ENCODE data around the gene EFNB2. TPM values are rescaled to one million over a fixed set of nuclear protein-coding genes. Genes with fewer than 3 reads are reported as not detected.

EFNB2 gene
- total RNA-seq, 1 donor from 2014 or later: 0.31 TPM

DNA sequence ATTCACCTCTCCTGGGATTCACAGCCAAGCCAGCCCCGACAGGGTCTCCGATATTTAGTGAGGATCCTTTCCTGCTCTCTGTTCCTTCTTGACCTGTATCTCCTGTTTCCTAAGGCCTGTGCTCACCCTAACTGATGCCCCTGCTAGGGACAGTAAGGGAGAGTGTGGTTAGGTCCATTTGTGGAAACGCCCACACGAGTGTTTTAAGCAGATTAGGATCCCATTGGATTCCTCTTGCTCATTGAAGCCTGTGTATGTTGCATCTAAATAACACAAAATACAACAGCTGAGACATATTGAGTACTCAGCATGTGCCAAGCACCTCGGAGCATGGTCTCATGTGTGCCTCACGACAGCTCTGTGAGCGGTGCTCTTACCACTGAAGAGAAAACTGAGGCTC lies 64.9 kb downstream of the EFNB2 start:
- DNase-seq: no peak
- H3K4me1 Mint-ChIP-seq: peaks cover 5% of the 10 kb centered on the region
- ChIA-PET POLR2A (no interaction called here), CTCF (no interaction called here)
- no peaks in the 10 kb centered on the region for H3K9me3 Mint-ChIP-seq
- no peaks in the 10 kb centered on the region for H3K27me3 Mint-ChIP-seq
- no peak for ATAC-seq (ENCODE audit: low read depth)
- no peak overlapping the region for H3K27ac Mint-ChIP-seq
- intact Hi-C loops (cut with micrococcal nuclease): no loop called here
- no peaks in the 10 kb centered on the region for H3K36me3 Mint-ChIP-seq (ENCODE audit: low read depth)
- no peak overlapping the region for H3K4me3 Mint-ChIP-seq
- TF ChIP-seq, protein P1, sequence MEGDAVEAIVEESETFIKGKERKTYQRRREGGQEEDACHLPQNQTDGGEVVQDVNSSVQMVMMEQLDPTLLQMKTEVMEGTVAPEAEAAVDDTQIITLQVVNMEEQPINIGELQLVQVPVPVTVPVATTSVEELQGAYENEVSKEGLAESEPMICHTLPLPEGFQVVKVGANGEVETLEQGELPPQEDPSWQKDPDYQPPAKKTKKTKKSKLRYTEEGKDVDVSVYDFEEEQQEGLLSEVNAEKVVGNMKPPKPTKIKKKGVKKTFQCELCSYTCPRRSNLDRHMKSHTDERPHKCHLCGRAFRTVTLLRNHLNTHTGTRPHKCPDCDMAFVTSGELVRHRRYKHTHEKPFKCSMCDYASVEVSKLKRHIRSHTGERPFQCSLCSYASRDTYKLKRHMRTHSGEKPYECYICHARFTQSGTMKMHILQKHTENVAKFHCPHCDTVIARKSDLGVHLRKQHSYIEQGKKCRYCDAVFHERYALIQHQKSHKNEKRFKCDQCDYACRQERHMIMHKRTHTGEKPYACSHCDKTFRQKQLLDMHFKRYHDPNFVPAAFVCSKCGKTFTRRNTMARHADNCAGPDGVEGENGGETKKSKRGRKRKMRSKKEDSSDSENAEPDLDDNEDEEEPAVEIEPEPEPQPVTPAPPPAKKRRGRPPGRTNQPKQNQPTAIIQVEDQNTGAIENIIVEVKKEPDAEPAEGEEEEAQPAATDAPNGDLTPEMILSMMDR (IDR thresholded peaks at IDR 0.05): no peak

DNA sequence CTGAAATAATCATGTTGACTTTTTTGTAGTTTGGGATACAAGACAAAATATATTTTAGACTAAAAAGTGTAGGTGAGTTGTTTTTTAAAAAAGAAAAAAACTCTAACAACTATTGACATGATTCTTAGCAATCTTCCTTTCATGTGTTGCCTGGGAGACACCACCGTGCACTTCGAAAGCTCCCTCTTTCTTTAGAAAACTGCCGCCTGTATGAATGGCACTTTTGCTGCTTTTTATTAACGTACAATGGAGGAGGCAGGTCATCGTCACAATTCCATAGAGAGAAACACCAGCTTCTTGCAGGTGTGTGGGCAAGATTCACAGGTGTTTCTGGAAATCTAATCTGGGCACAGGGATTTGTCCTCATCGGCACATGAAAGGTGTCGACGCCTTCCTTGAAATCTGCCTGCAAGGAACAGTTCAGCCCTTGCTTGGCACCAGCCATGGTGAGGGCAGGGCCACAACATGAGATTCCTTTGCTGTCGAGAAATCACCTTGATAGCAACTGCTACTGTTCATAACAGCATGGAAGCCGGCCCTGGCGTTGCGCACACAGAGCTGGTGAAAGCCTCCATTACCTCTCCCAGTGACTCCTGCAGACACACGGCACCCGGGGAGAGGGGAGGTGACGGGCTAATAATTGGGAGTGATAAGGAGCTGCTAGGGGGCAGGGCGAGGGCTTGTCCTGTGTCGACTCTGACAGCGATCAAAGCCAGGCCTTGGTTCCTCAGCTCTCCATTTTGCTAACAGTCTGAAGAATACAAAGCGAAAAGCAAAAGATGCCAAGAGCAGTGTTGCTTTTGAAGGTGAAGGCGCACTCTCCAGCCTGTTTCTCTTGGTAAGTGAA lies 66.5 kb downstream of the EFNB2 start:
- H3K4me3 Mint-ChIP-seq: no peak overlapping the region
- H3K27ac Mint-ChIP-seq: no peak overlapping the region
- ChIA-PET CTCF (no interaction called here), POLR2A (no interaction called here)
- ATAC-seq (ENCODE audit: low read depth) (no peak), DNase-seq (no peak)
- TF ChIP-seq, protein P1 (IDR thresholded peaks at IDR 0.05): no peak
- H3K36me3 Mint-ChIP-seq (ENCODE audit: low read depth): no peaks in the 10 kb centered on the region
- intact Hi-C loops (cut with micrococcal nuclease): no loop called here
- H3K9me3 Mint-ChIP-seq: no peaks in the 10 kb centered on the region
- H3K27me3 Mint-ChIP-seq: no peaks in the 10 kb centered on the region
- H3K4me1 Mint-ChIP-seq: peaks cover 5% of the 10 kb centered on the region

DNA sequence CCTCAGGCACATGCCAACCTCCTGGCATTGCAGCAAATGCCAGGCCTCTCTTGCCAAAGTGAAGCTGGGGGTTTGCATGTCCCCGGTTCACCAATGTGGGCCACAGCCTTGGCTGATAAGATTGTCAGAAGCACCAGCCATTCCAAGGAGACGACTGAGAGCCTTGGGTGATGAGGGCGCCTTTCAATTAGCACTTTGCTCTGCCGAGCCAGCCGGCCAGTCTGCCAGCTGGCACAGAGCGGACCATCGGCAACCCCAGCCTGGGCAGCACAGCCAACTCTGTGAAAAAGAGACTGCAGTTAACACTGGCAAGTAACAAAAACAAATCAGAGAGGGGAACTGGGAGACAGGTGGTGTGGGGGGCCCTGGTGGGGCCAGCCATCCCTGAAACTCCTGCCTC lies 67.3 kb downstream of the EFNB2 start:
- Mint-ChIP-seq H3K27ac (no peak overlapping the region), H3K9me3 (no peaks in the 10 kb centered on the region), H3K4me1 (peaks cover 5% of the 10 kb centered on the region), H3K4me3 (no peak overlapping the region), H3K27me3 (no peaks in the 10 kb centered on the region), H3K36me3 (ENCODE audit: low read depth) (no peaks in the 10 kb centered on the region)
- ATAC-seq (ENCODE audit: low read depth) (no peak), DNase-seq (no peak)
- ChIA-PET POLR2A (no interaction called here), CTCF (no interaction called here)
- intact Hi-C loops (cut with micrococcal nuclease): no loop called here
- TF ChIP-seq, protein P1 (IDR thresholded peaks at IDR 0.05): no peak

DNA sequence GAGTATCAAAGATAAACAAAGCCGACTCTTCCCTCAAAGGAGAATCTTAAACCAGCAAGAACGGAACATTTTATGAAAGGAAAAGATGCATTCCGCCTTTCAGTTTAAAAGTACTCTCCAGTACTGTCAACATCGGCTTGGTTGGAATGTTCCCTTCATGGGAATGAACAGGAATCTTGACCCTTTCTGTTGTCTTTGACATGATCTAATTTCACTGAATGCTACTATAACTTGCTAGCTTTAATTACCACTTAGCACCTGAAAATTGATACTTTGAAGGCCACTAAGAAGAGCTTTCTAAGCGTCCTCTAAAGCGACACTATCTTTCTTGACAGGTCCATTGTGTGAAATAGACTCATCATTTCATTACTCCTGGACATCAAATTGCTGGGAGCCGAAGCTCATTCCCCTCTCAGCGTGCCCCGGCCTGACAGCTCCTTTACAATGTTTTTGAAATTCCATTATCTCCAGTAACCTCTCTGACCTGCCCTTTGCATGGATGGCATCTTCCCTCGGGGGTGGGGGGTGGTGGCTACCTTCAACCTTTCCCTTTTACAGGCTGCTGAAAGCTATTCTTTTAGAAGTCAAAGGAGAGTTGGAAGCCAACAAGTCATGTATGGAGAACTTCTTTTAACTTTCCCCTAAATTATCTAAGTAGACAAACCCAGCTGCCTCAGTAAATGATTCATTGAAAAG lies 67.9 kb downstream of the EFNB2 start:
- TF ChIP-seq, protein P1 (IDR thresholded peaks at IDR 0.05): no peak

DNA sequence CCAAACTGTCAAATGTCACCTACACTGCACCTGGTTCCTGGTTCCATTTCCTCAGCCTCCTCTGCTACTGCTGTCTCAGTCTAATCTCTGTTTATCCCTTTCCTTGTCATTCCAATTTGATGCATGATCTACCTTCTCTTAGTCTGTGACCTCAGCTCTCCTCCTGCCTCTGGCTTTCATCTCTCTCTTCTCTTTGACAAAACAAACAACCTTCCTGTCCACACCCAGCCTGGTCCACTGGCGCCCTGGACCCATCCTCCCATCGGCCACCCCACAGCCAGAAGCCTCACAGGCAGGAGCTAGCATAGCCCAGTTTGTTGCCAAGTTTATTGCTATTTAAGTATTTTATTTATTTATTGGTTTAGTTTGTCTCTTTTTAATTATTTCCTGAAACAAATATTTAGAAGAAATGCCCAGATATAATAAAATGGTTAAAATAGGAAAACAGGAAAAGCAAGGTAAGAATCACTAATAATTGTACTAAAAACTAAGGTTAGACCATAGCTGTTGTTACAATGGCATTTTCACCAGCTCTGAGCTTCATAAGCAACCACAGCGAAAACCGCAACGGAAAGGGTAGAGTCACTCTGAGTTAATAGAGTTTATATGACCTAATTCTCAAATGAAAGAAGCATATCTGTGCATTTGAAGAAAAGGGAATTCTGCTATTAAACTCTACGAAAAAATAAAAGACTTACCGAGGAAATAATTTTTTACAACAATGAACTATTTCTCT lies 68.6 kb downstream of the EFNB2 start:
- Mint-ChIP-seq H3K4me3 (no peak overlapping the region), H3K4me1 (no peaks in the 10 kb centered on the region), H3K27ac (no peak overlapping the region), H3K9me3 (no peaks in the 10 kb centered on the region), H3K27me3 (no peaks in the 10 kb centered on the region), H3K36me3 (ENCODE audit: low read depth) (no peaks in the 10 kb centered on the region)
- intact Hi-C loops (cut with micrococcal nuclease): no loop called here
- POLR2A ChIA-PET: no interaction called here
- ATAC-seq (ENCODE audit: low read depth) (no peak), DNase-seq (no peak)
- TF ChIP-seq, protein P1 (IDR thresholded peaks at IDR 0.05): no peak
- CTCF ChIA-PET: no interaction called here

More for the DNA sequence above, 67.9 kb downstream of the EFNB2 start:
- intact Hi-C loops (cut with micrococcal nuclease): no loop called here
- ChIA-PET CTCF (no interaction called here), POLR2A (no interaction called here)
- H3K4me1 Mint-ChIP-seq: peaks cover 5% of the 10 kb centered on the region
- H3K36me3 Mint-ChIP-seq (ENCODE audit: low read depth): no peaks in the 10 kb centered on the region
- ATAC-seq (ENCODE audit: low read depth) (no peak), DNase-seq (no peak)
- H3K27ac Mint-ChIP-seq: no peak overlapping the region
- no peaks in the 10 kb centered on the region for H3K9me3 Mint-ChIP-seq
- H3K4me3 Mint-ChIP-seq: no peak overlapping the region
- no peaks in the 10 kb centered on the region for H3K27me3 Mint-ChIP-seq

All from activated B cell treated with CpG ODN at 0.5 μM for 24 hours (primary cell).